Measurements from ENCODE around the gene BPTF. TPM values are rescaled to one million over a fixed set of nuclear protein-coding genes. Genes with fewer than 3 reads are reported as not detected.
A peak's percentile ranks its signal among the peaks of the same experiment; 100 is the strongest.

Gene BPTF, protein sequence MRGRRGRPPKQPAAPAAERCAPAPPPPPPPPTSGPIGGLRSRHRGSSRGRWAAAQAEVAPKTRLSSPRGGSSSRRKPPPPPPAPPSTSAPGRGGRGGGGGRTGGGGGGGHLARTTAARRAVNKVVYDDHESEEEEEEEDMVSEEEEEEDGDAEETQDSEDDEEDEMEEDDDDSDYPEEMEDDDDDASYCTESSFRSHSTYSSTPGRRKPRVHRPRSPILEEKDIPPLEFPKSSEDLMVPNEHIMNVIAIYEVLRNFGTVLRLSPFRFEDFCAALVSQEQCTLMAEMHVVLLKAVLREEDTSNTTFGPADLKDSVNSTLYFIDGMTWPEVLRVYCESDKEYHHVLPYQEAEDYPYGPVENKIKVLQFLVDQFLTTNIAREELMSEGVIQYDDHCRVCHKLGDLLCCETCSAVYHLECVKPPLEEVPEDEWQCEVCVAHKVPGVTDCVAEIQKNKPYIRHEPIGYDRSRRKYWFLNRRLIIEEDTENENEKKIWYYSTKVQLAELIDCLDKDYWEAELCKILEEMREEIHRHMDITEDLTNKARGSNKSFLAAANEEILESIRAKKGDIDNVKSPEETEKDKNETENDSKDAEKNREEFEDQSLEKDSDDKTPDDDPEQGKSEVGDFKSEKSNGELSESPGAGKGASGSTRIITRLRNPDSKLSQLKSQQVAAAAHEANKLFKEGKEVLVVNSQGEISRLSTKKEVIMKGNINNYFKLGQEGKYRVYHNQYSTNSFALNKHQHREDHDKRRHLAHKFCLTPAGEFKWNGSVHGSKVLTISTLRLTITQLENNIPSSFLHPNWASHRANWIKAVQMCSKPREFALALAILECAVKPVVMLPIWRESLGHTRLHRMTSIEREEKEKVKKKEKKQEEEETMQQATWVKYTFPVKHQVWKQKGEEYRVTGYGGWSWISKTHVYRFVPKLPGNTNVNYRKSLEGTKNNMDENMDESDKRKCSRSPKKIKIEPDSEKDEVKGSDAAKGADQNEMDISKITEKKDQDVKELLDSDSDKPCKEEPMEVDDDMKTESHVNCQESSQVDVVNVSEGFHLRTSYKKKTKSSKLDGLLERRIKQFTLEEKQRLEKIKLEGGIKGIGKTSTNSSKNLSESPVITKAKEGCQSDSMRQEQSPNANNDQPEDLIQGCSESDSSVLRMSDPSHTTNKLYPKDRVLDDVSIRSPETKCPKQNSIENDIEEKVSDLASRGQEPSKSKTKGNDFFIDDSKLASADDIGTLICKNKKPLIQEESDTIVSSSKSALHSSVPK (N-terminal part only)
- 51.9 and 61.4 TPM in 2 replicates for polyA plus RNA-seq (2012; rRNA removed)
- polyA plus RNA-seq (2012; cell fraction: cytosol; rRNA removed) = 54.3 and 56.9 TPM in 2 replicates
- polyA plus RNA-seq (2012; cell fraction: nucleus; rRNA removed) = 97.5 and 134 TPM in 2 replicates

DNA sequence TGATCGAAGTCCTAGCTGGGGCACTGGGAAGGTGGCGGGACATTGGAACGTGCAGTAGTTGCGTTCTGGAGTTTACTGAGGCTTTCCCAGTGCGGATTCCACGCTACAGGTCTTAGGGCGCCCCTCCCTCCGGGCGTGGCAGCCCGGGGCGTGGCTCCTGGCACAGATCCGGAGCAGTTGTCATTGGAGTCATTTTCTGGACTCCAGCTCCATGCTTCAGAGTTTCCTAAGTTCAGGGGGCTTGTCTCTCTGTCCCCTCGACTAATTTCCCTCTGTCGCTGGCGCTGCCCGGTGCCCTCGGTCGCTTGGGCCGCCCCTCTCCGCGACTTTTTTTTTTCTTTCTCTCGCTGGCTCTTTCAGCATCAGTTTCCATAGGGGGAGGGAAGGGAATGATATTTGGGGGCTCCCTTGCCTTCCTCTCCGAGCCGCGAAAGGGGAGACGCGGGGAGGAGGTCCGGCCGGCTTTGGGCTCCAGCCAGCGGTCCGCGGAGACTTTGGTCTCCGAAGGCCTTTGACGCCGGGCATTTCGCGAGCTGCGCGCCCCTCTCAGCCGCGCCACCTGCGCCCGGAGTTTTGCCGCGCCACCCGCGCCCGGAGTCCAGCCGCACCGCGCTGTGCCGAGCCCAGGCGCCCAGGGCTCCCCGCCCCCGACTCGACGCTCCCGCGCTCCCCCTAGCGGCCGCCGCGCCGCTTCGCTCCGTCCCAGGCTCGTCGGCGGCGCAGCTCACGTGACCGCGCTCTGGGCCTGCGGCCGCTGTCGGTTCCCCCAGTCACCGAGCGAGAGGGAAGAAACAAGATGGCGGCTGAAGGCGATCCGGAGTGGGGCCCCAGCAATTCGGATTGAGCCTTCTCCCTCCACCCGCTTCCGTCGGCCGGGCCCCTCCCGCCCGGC is at the start of gene BPTF:
BPTF (plus strand) TSS at position 769 of the 892 bp plus-strand sequence. CDS start 222 bp downstream, outside the sequence.
- Histone ChIP-seq H3K27ac (ENCODE audit: low read depth in 2 of 2, low read length in 1 of 2) (peak within 1 kb of the TSS; percentile 34 to 94; a peak in 3 of 4 replicates), H3K36me3 (replicated peaks in 1 of 2; ENCODE audit: control insufficient read depth in 1 of 2, insufficient read depth in 2 of 2, low read length in 1 of 2) (peaks cover 5 to 13% of the 10 kb centered on the region in 2 experiments), H3K9me2 (no peaks in the 10 kb centered on the region), H3K4me3 (ENCODE audit: low read depth in 2 of 2, low read length in 1 of 2) (peak within 1 kb of the TSS; percentile 77 to 87), H3K9ac (peak within 1 kb of the TSS; percentile 80), H4K20me1 (ENCODE audit: insufficient read depth) (peaks cover 31% of the 10 kb centered on the region), H3K4me2 (peak within 1 kb of the TSS; percentile 97), H3K4me1 (ENCODE audit: control insufficient read depth in 1 of 2, insufficient read depth in 2 of 2, low read depth in 1 of 2, low read length in 1 of 2) (peaks cover 12 to 20% of the 10 kb centered on the region in 2 experiments; a peak in 3 of 4 replicates), H3K9me3 (no peaks in the 10 kb centered on the region), H3K79me2 (ENCODE audit: insufficient read depth) (peaks cover 41% of the 10 kb centered on the region), H2AFZ (ENCODE audit: low read depth) (peak within 1 kb of the TSS; percentile 95), H3F3A (replicated peaks; ENCODE audit: insufficient read depth) (peaks cover 8% of the 10 kb centered on the region), H3K27me3 (ENCODE audit: insufficient read depth) (no peaks in the 10 kb centered on the region)
- DNase-seq = peak; percentile 99
- POLR2A ChIA-PET = interaction anchor here (0.6 to 1.9 kb wide), 5 partner anchors 14 to 465 kb away, joined by 3 to 10 read pairs (median 3); partner anchors contain the start of gene NOL11
- WGBS (ENCODE audit: low lambda C conversion rate) = 1% methylated on average over 76 of the region's 88 CpGs
- CTCF ChIA-PET = interaction anchor here (0.6 to 2.9 kb wide), 25 partner anchors 9 to 453 kb away, joined by 3 to 27 read pairs (median 5); partner anchors contain the start of gene NOL11
- no peak for TF ChIP-seq RCOR1 (IDR thresholded peaks at IDR 0.05; ENCODE audit: low read length)
- peak; percentile 99 for TF ChIP-seq TAF1 (IDR thresholded peaks at IDR 0.05; ENCODE audit: borderline replicate concordance, low read depth, low read length)
- TF ChIP-seq MXI1 (IDR thresholded peaks at IDR 0.05; ENCODE audit: low read depth, low read length) = 0 out of 2 replicates have a peak, but pooled peaks have one; percentile 36
- TF ChIP-seq, protein P1, sequence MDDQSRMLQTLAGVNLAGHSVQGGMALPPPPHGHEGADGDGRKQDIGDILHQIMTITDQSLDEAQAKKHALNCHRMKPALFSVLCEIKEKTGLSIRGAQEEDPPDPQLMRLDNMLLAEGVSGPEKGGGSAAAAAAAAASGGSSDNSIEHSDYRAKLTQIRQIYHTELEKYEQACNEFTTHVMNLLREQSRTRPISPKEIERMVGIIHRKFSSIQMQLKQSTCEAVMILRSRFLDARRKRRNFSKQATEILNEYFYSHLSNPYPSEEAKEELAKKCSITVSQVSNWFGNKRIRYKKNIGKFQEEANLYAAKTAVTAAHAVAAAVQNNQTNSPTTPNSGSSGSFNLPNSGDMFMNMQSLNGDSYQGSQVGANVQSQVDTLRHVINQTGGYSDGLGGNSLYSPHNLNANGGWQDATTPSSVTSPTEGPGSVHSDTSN (IDR thresholded peaks at IDR 0.05) = no peak
- TF ChIP-seq, protein P2, sequence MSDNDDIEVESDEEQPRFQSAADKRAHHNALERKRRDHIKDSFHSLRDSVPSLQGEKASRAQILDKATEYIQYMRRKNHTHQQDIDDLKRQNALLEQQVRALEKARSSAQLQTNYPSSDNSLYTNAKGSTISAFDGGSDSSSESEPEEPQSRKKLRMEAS (IDR thresholded peaks at IDR 0.05; ENCODE audit: low read depth) = peak; percentile 82
- TF ChIP-seq, protein P3, sequence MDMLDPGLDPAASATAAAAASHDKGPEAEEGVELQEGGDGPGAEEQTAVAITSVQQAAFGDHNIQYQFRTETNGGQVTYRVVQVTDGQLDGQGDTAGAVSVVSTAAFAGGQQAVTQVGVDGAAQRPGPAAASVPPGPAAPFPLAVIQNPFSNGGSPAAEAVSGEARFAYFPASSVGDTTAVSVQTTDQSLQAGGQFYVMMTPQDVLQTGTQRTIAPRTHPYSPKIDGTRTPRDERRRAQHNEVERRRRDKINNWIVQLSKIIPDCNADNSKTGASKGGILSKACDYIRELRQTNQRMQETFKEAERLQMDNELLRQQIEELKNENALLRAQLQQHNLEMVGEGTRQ (IDR thresholded peaks at IDR 0.05; ENCODE audit: borderline replicate concordance, low read depth, low read length) = peak; percentile 94; the same call in 1 of the 2 replicates
- peak; percentile 56 for TF ChIP-seq RAD21 (IDR thresholded peaks at IDR 0.05; ENCODE audit: low read length)
- TF ChIP-seq EZH2phosphoT487 (IDR thresholded peaks at IDR 0.05; ENCODE audit: borderline replicate concordance, low read depth) = no peak
- no peak for TF ChIP-seq GATA2 (CRISPR knock-in tag; IDR thresholded peaks at IDR 0.05)
- TF ChIP-seq TCF12 (IDR thresholded peaks at IDR 0.05) = no peak
- TF ChIP-seq, protein P4, sequence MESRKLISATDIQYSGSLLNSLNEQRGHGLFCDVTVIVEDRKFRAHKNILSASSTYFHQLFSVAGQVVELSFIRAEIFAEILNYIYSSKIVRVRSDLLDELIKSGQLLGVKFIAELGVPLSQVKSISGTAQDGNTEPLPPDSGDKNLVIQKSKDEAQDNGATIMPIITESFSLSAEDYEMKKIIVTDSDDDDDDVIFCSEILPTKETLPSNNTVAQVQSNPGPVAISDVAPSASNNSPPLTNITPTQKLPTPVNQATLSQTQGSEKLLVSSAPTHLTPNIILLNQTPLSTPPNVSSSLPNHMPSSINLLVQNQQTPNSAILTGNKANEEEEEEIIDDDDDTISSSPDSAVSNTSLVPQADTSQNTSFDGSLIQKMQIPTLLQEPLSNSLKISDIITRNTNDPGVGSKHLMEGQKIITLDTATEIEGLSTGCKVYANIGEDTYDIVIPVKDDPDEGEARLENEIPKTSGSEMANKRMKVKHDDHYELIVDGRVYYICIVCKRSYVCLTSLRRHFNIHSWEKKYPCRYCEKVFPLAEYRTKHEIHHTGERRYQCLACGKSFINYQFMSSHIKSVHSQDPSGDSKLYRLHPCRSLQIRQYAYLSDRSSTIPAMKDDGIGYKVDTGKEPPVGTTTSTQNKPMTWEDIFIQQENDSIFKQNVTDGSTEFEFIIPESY (IDR thresholded peaks at IDR 0.05; ENCODE audit: borderline replicate concordance, low read depth) = no peak
- no peak for TF ChIP-seq FOXJ3 (CRISPR knock-in tag; IDR thresholded peaks at IDR 0.05)
- TF ChIP-seq SIN3A (IDR thresholded peaks at IDR 0.05; ENCODE audit: borderline replicate concordance, low read depth, low read length) = peak; percentile 86; the same call in 1 of the 2 replicates
- TF ChIP-seq POLR2AphosphoS5 (IDR thresholded peaks at IDR 0.05; ENCODE audit: low read depth, low read length) = peak; percentile 95
- TF ChIP-seq SMC3 (IDR thresholded peaks at IDR 0.05; ENCODE audit: low read depth, low read length) = peak; percentile 67
- peak in 1 of 2 experiments; percentile 47; a peak in 1 of 4 replicates for TF ChIP-seq EP300 (IDR thresholded peaks at IDR 0.05; ENCODE audit: borderline replicate concordance in 1 of 2, low read depth in 1 of 2, low read length in 1 of 2)
- no peak for TF ChIP-seq RXRA (IDR thresholded peaks at IDR 0.05; ENCODE audit: borderline replicate concordance, low read depth)
- TF ChIP-seq RFX5 (IDR thresholded peaks at IDR 0.05; ENCODE audit: low read length) = no peak

All from SK-N-SH (cell line).